ENCODE results near the gene NBR1.
"Not testable (repeated sequence)": the region's sequence is repeated elsewhere in the genome, so short reads cannot be mapped to it uniquely, and the experiment has no call there.

The NBR1 gene

DNA sequence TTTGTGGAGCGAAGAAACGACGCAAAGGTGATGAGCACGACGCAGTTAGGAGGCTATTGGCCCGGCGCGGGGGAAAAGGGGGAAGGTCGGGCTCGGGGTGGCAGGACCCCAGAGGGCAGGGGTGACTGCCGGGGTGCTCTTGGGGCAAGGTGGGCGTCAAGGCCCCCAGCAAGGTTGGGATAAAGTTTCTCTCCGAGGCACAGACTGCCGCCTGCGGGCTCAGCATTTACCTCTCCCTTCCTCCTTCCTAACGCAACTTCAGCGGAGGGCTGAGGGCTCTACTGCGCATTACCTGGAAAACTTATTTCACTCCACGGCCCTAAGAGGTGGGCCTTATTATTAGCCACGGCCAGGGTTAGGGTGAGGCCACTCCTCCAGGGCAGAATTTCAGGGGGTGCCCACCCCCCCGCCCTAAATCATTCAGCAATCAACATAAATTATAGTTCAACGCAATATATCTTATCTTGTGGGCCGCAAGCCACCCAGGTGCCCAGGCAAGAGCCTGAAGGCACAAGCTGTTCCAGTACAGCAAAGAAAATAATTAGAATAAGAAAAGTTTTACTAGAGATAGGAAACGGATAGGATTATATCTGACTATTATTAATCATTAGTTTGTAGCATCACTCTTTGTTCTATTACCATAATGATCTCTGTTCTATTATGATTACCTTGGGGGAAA, 61.1 kb downstream of the NBR1 start:
- not testable (repeated sequence) for H2AK5ac ChIP-seq (ENCODE audit: low read length, severe bottlenecking); H2BK5ac ChIP-seq (ENCODE audit: low read depth, low read length, poor library complexity, severe bottlenecking); H3K27me3 ChIP-seq (ENCODE audit: control insufficient read depth in 1 of 2, insufficient read depth in 1 of 2, low read length in 2 of 2); H3K36me3 ChIP-seq (ENCODE audit: control insufficient read depth in 1 of 2, insufficient read depth in 2 of 2, low read depth in 1 of 2, low read length in 2 of 2); H3K79me1 ChIP-seq (replicated peaks; ENCODE audit: low read length, poor library complexity, severe bottlenecking); H2BK15ac ChIP-seq (ENCODE audit: low read depth, poor library complexity, severe bottlenecking); H2AFZ ChIP-seq (ENCODE audit: low read depth, low read length); H3K4ac ChIP-seq (ENCODE audit: low read depth in 1 of 2, low read length in 2 of 2); H3K18ac ChIP-seq (ENCODE audit: low read depth in 1 of 2, low read length in 2 of 2); H3K4me2 ChIP-seq (ENCODE audit: low read length, poor library complexity, severe bottlenecking); H3K14ac ChIP-seq (ENCODE audit: low read length in 2 of 2); H3K4me1 ChIP-seq (ENCODE audit: control insufficient read depth, insufficient read depth, low read depth, low read length); H4K8ac ChIP-seq (ENCODE audit: low read length); H2BK120ac ChIP-seq (ENCODE audit: low read depth, low read length); H3K27ac ChIP-seq (ENCODE audit: low read length, poor library complexity, severe bottlenecking); DNase-seq; H3K9me3 ChIP-seq (ENCODE audit: control insufficient read depth, low read length); H2BK12ac ChIP-seq (ENCODE audit: low read length in 2 of 2); H3K9ac ChIP-seq (ENCODE audit: low read length); H3K23ac ChIP-seq (ENCODE audit: low read length in 2 of 2); H4K91ac ChIP-seq (ENCODE audit: low read length)
- peak overlapping the region in 1 of 2 experiments; percentile 62 for H3K4me3 ChIP-seq (ENCODE audit: insufficient read depth in 1 of 2, low read depth in 1 of 2, low read length in 2 of 2)
- WGBS, result no CpG with 5 or more reads among the region's 24 CpGs

DNA sequence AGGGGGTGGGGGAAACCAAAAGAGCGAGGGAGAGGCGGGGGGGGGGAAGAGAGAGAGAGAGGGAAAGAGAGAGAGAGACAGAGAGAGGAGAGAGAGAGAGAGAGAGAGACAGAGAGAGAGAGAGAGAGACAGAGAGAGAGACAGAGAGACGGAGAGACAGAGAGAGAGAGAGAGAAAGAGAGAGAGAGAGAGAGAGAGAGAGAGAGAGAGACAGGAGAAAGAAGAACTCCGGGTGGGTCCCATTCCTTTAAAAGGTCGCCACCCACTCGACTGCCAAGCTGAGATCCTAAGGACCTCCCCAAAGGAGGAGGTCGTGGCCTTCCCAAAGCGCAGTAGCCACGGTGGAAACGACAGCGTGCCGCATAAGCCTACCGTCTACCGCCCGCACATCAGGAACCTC, 62.2 kb downstream of the NBR1 start:
- H2AK5ac ChIP-seq (ENCODE audit: low read length, severe bottlenecking); H3K4me3 ChIP-seq (ENCODE audit: insufficient read depth in 1 of 2, low read depth in 1 of 2, low read length in 2 of 2); H3K27me3 ChIP-seq (ENCODE audit: control insufficient read depth in 1 of 2, insufficient read depth in 1 of 2, low read length in 2 of 2); H2AFZ ChIP-seq (ENCODE audit: low read depth, low read length); H3K9me3 ChIP-seq (ENCODE audit: control insufficient read depth, low read length); H4K91ac ChIP-seq (ENCODE audit: low read length); H4K8ac ChIP-seq (ENCODE audit: low read length); H3K36me3 ChIP-seq (ENCODE audit: control insufficient read depth in 1 of 2, insufficient read depth in 2 of 2, low read depth in 1 of 2, low read length in 2 of 2); H3K4ac ChIP-seq (ENCODE audit: low read depth in 1 of 2, low read length in 2 of 2); H2BK120ac ChIP-seq (ENCODE audit: low read depth, low read length); H2BK5ac ChIP-seq (ENCODE audit: low read depth, low read length, poor library complexity, severe bottlenecking); DNase-seq; H3K4me2 ChIP-seq (ENCODE audit: low read length, poor library complexity, severe bottlenecking); H3K4me1 ChIP-seq (ENCODE audit: control insufficient read depth, insufficient read depth, low read depth, low read length); H2BK12ac ChIP-seq (ENCODE audit: low read length in 2 of 2); H3K79me1 ChIP-seq (replicated peaks; ENCODE audit: low read length, poor library complexity, severe bottlenecking); H3K9ac ChIP-seq (ENCODE audit: low read length); H3K23ac ChIP-seq (ENCODE audit: low read length in 2 of 2); H3K14ac ChIP-seq (ENCODE audit: low read length in 2 of 2); H3K18ac ChIP-seq (ENCODE audit: low read depth in 1 of 2, low read length in 2 of 2); H2BK15ac ChIP-seq (ENCODE audit: low read depth, poor library complexity, severe bottlenecking); H3K27ac ChIP-seq (ENCODE audit: low read length, poor library complexity, severe bottlenecking): not testable (repeated sequence)
- no CpG with 5 or more reads among the region's 15 CpGs for WGBS

DNA sequence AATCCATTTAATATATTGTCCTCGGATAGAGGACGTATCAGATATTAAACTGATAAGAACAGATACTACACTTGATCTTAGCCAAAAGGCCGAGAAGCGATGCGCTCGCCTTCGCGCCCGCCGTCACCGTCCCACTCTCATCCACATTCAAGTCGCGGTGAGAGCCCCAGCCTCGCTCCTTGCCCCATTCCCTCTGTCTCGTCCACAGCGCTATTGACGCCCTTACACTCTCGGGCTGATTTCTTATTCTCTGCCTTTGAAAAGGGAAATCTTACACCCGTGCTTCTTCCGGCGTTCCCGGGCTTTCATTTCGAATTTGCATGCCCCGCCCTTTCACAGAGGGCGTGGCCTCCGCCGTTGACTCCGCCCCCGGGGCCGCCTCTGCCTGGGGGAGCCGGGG, 62.9 kb downstream of the NBR1 start, which contains the start of gene RNU2-1:
TSS of gene RNU2-1 (minus strand) at position 101 of the 400 bp plus-strand sequence.
- H2BK12ac ChIP-seq (ENCODE audit: low read length in 2 of 2); H3K36me3 ChIP-seq (ENCODE audit: control insufficient read depth in 1 of 2, insufficient read depth in 2 of 2, low read depth in 1 of 2, low read length in 2 of 2): not testable (repeated sequence)
- no CpG with 5 or more reads among the region's 31 CpGs for WGBS

DNA sequence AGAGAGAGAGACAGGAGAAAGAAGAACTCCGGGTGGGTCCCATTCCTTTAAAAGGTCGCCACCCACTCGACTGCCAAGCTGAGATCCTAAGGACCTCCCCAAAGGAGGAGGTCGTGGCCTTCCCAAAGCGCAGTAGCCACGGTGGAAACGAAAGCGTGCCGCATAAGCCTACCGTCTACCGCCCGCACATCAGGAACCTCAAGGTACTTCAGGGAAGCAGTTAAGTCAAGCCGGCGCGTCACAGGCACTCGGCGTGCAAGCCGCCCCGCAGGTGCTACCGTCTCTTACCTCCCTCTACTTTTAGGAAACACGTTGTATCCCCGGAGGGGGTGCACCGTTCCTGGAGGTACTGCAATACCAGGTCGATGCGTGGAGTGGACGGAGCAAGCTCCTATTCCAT, 68.6 kb downstream of the NBR1 start:
- not testable (repeated sequence) for H3K14ac ChIP-seq (ENCODE audit: low read length in 2 of 2); H4K8ac ChIP-seq (ENCODE audit: low read length); H3K18ac ChIP-seq (ENCODE audit: low read depth in 1 of 2, low read length in 2 of 2); H3K27me3 ChIP-seq (ENCODE audit: control insufficient read depth in 1 of 2, insufficient read depth in 1 of 2, low read length in 2 of 2); H3K4me3 ChIP-seq (ENCODE audit: insufficient read depth in 1 of 2, low read depth in 1 of 2, low read length in 2 of 2); H3K4me2 ChIP-seq (ENCODE audit: low read length, poor library complexity, severe bottlenecking); H3K27ac ChIP-seq (ENCODE audit: low read length, poor library complexity, severe bottlenecking); DNase-seq; H3K79me1 ChIP-seq (replicated peaks; ENCODE audit: low read length, poor library complexity, severe bottlenecking); H2BK5ac ChIP-seq (ENCODE audit: low read depth, low read length, poor library complexity, severe bottlenecking); H2BK15ac ChIP-seq (ENCODE audit: low read depth, poor library complexity, severe bottlenecking); H3K23ac ChIP-seq (ENCODE audit: low read length in 2 of 2); H2AFZ ChIP-seq (ENCODE audit: low read depth, low read length); H3K9ac ChIP-seq (ENCODE audit: low read length); H2BK120ac ChIP-seq (ENCODE audit: low read depth, low read length); H3K4me1 ChIP-seq (ENCODE audit: control insufficient read depth, insufficient read depth, low read depth, low read length); H3K36me3 ChIP-seq (ENCODE audit: control insufficient read depth in 1 of 2, insufficient read depth in 2 of 2, low read depth in 1 of 2, low read length in 2 of 2); H3K4ac ChIP-seq (ENCODE audit: low read depth in 1 of 2, low read length in 2 of 2); H2BK12ac ChIP-seq (ENCODE audit: low read length in 2 of 2); H4K91ac ChIP-seq (ENCODE audit: low read length); H3K9me3 ChIP-seq (ENCODE audit: control insufficient read depth, low read length); H2AK5ac ChIP-seq (ENCODE audit: low read length, severe bottlenecking)
- WGBS, result no CpG with 5 or more reads among the region's 26 CpGs

More for the DNA sequence above, 62.9 kb downstream of the NBR1 start, which contains the start of gene RNU2-1:
- H4K91ac ChIP-seq (ENCODE audit: low read length); H3K14ac ChIP-seq (ENCODE audit: low read length in 2 of 2); H3K9ac ChIP-seq (ENCODE audit: low read length); H3K79me1 ChIP-seq (replicated peaks; ENCODE audit: low read length, poor library complexity, severe bottlenecking); H3K9me3 ChIP-seq (ENCODE audit: control insufficient read depth, low read length); H3K23ac ChIP-seq (ENCODE audit: low read length in 2 of 2); H2BK15ac ChIP-seq (ENCODE audit: low read depth, poor library complexity, severe bottlenecking); H3K4ac ChIP-seq (ENCODE audit: low read depth in 1 of 2, low read length in 2 of 2); H3K4me1 ChIP-seq (ENCODE audit: control insufficient read depth, insufficient read depth, low read depth, low read length); DNase-seq; H2AK5ac ChIP-seq (ENCODE audit: low read length, severe bottlenecking); H2BK120ac ChIP-seq (ENCODE audit: low read depth, low read length); H2AFZ ChIP-seq (ENCODE audit: low read depth, low read length); H2BK5ac ChIP-seq (ENCODE audit: low read depth, low read length, poor library complexity, severe bottlenecking); H3K18ac ChIP-seq (ENCODE audit: low read depth in 1 of 2, low read length in 2 of 2); H3K4me2 ChIP-seq (ENCODE audit: low read length, poor library complexity, severe bottlenecking); H3K27me3 ChIP-seq (ENCODE audit: control insufficient read depth in 1 of 2, insufficient read depth in 1 of 2, low read length in 2 of 2); H4K8ac ChIP-seq (ENCODE audit: low read length); H3K27ac ChIP-seq (ENCODE audit: low read length, poor library complexity, severe bottlenecking); H3K4me3 ChIP-seq (ENCODE audit: insufficient read depth in 1 of 2, low read depth in 1 of 2, low read length in 2 of 2): not testable (repeated sequence)
